Esophagus muscularis mucosa (tissue), 4 donors: Measurements from ENCODE around the gene ALCAM. TPM values are rescaled to one million over a fixed set of nuclear protein-coding genes. Genes with fewer than 3 reads are reported as not detected.

Source experiments
- DNase-seq: peaks from one replicate; pipeline ENCODE4 v3.0.0-alpha.2; 2017; ENCODE audit errors: extremely low spot score
- H3K27ac ChIP-seq, 4 donors: fragments of 200-600 bp; sonication (generic); replicated peaks in 1 of 4; 1 replicate in 3 of 4; 2 replicates in 1 of 4; pipeline ENCODE4 v1.5.1; 2016 to 2019; ENCODE audit warnings: mild to moderate bottlenecking in 1 of 4
- H3K27me3 ChIP-seq, 4 donors: fragments of 200-600 bp; sonication (generic); one replicate each; pipeline versions ENCODE4 v1.5.1 to v1.6.0; 2016 to 2019
- H3K36me3 ChIP-seq, 4 donors: fragments of 200-600 bp; sonication (generic); one replicate each; pipeline ENCODE4 v1.5.1; 2016 to 2019
- H3K4me1 ChIP-seq, 4 donors: fragments of 200-600 bp; sonication (generic); one replicate each; pipeline ENCODE4 v1.5.1; 2016 to 2019
- H3K4me3 ChIP-seq, 4 donors: fragments of 200-600 bp; sonication (generic); 1 replicate in 2 of 4; 2 replicates in 2 of 4; pipeline ENCODE4 v1.5.1; 2016 to 2019; ENCODE audit warnings: mild to moderate bottlenecking in 4 of 4, moderate library complexity in 1 of 4
- H3K9me3 ChIP-seq, 4 donors: fragments of 200-600 bp; sonication (generic); 1 replicate in 3 of 4; 2 replicates in 1 of 4; pipeline ENCODE4 v1.5.1; 2016 to 2019
- CTCF ChIP-seq, 3 experiments: fragments of 200-600 bp in 2 of 3; fragments of 450-650 bp in 1 of 3; sonication (generic) in 2 of 3; IDR thresholded peaks; one replicate each; pipeline ENCODE4 v1.5.1; 2017 to 2019; ENCODE audit warnings: antibody characterized with exemption in 3 of 3, mild to moderate bottlenecking in 2 of 3, moderate library complexity in 1 of 3
- EP300 ChIP-seq: sonication (generic); formaldehyde crosslinking; IDR thresholded peaks from one replicate; pipeline ENCODE4 v1.6.1; 2017; ENCODE audit warnings: antibody characterized with exemption
- POLR2A ChIP-seq: fragments of 450-650 bp; IDR thresholded peaks from one replicate; pipeline ENCODE4 v1.6.1; 2017; ENCODE audit warnings: antibody characterized with exemption, moderate library complexity, mild to moderate bottlenecking, low read depth
- POLR2AphosphoS5 ChIP-seq, 2 donors: sonication (generic); formaldehyde crosslinking; IDR thresholded peaks; one replicate each; pipeline ENCODE4 v1.6.1; 2017; ENCODE audit warnings: antibody characterized with exemption in 2 of 2
- WGBS: methylation state at CpG from one replicate; pipeline ENCODE4 v1.1.5; 2018; 5-methylcytosine and 5-hydroxymethylcytosine counted together
- intact Hi-C: fragments of 100-400 bp; cut with DNase I; formaldehyde crosslinking; loops from one replicate; pipeline ENCODE4 v1.15.1; 2023
- total RNA-seq, 4 donors: library from RNA; depleted of rRNA; stranded (reverse); fragments of >200 nt; gene quantifications; one replicate each; pipeline versions ENCODE4 v1.1.0 to v1.2.1, GENCODE V29; 2016

The ALCAM gene
- total RNA-seq, 4 donors from 2014 or later: 19.0 to 26.2 (median 22.6) TPM

GRCh38 chr3:105365081-105365390 lies 1.7 kb upstream of the ALCAM start:
- DNase-seq: no peak
- H3K9me3 ChIP-seq: no peaks in the 10 kb centered on the region
- TF ChIP-seq EP300: no peak
- 73% methylated on average over 5 of the region's 5 CpGs for WGBS
- intact Hi-C loops: loop anchor here (5.0 kb wide), 2 partner anchors 152 to 738 kb away; no protein-coding TSS in a partner anchor
- H3K4me1 ChIP-seq: peaks cover 32 to 41% (median 36%) of the 10 kb centered on the region in 4 donors
- H3K36me3 ChIP-seq: no peaks in the 10 kb centered on the region
- H3K4me3 ChIP-seq: no peak overlapping the region
- no peaks in the 10 kb centered on the region for H3K27me3 ChIP-seq
- H3K27ac ChIP-seq: no peak overlapping the region

GRCh38 chr3:105365391-105366325 lies 1.1 kb upstream of the ALCAM start:
- Histone ChIP-seq H3K9me3 (no peaks in the 10 kb centered on the region), H3K27me3 (no peaks in the 10 kb centered on the region), H3K27ac (peak overlapping the region; percentile 74 to 82 (median 76)), H3K4me3 (peak overlapping the region; percentile 66 to 74 (median 70)), H3K4me1 (peaks cover 32 to 44% (median 39%) of the 10 kb centered on the region in 4 donors), H3K36me3 (no peaks in the 10 kb centered on the region)
- intact Hi-C loops: loop anchor here (5.0 kb wide), 2 partner anchors 152 to 738 kb away; no protein-coding TSS in a partner anchor
- TF ChIP-seq CTCF (IDR thresholded peaks at IDR 0.05) (no peak), EP300 (no peak), POLR2AphosphoS5 (IDR thresholded peaks at IDR 0.05) (no peak), POLR2A (no peak)
- DNase-seq: no peak
- 5% methylated on average over 24 of the region's 24 CpGs for WGBS

- no peaks in the 10 kb centered on the region for H3K27me3 ChIP-seq
- 0% methylated on average over 14 of the region's 29 CpGs for WGBS
- H3K27ac ChIP-seq: peak overlapping the region; percentile 74 to 82 (median 76)
- H3K9me3 ChIP-seq: no peaks in the 10 kb centered on the region
- intact Hi-C loops: loop anchor here (5.0 kb wide), 2 partner anchors 150 to 740 kb away; no protein-coding TSS in a partner anchor
- peak overlapping the region; percentile 66 to 74 (median 70) for H3K4me3 ChIP-seq
- no peak for DNase-seq
- no peak for TF ChIP-seq EP300
- TF ChIP-seq POLR2AphosphoS5 (IDR thresholded peaks at IDR 0.05): no peak
- TF ChIP-seq POLR2A: no peak
- no peak for TF ChIP-seq CTCF (IDR thresholded peaks at IDR 0.05)
- no peaks in the 10 kb centered on the region for H3K36me3 ChIP-seq
- peaks cover 32 to 44% (median 39%) of the 10 kb centered on the region in 4 donors for H3K4me1 ChIP-seq
Observed at GRCh38 chr3:105367063-105367405, 325 bp downstream of the ALCAM start.

GRCh38 chr3:105367406-105368213 lies 901 bp downstream of the ALCAM start:
- H3K27me3 ChIP-seq: no peaks in the 10 kb centered on the region
- H3K4me1 ChIP-seq: peaks cover 32 to 44% (median 39%) of the 10 kb centered on the region in 4 donors
- H3K36me3 ChIP-seq: no peaks in the 10 kb centered on the region
- TF ChIP-seq POLR2AphosphoS5 (IDR thresholded peaks at IDR 0.05) (peak in 1 of 2 donors; percentile 12), CTCF (IDR thresholded peaks at IDR 0.05) (peak in 1 of 3 experiments; percentile 16), POLR2A (no peak), EP300 (no peak)
- intact Hi-C loops: loop anchor here (5.0 kb wide), 2 partner anchors 150 to 740 kb away; no protein-coding TSS in a partner anchor
- H3K4me3 ChIP-seq: peak overlapping the region; percentile 66 to 74 (median 70)
- no peaks in the 10 kb centered on the region for H3K9me3 ChIP-seq
- peak overlapping the region; percentile 74 to 82 (median 76) for H3K27ac ChIP-seq
- WGBS: 4% methylated on average over 13 of the region's 37 CpGs
- no peak for DNase-seq
